ENCODE data around the gene ANKRD16. TPM values are rescaled to one million over a fixed set of nuclear protein-coding genes. Genes with fewer than 3 reads are reported as not detected.
"Not testable (repeated sequence)": the region's sequence is repeated elsewhere in the genome, so short reads cannot be mapped to it uniquely, and the experiment has no call there.

Gene ANKRD16
- total RNA-seq, 2 donors from 2014 or later = 2.8 to 4.2 TPM

- intact Hi-C loops (cut with DNase I) = loop anchor here in 1 of 2 donors (5.0 kb wide), 1 partner anchor 75 kb away; the partner anchor contains the start of gene GDI2
- ATAC-seq (no peak), DNase-seq (no peak)
Measured at GRCh38 chr10:5887641-5888040, 2.1 kb downstream of the ANKRD16 start.

- no peak for ATAC-seq
- intact Hi-C loops (cut with DNase I) = loop anchor here in 1 of 2 donors (5.0 kb wide), 1 partner anchor 75 kb away; the partner anchor contains the start of gene GDI2
- no peak for DNase-seq
Measured at GRCh38 chr10:5887029-5887428, 2.7 kb downstream of the ANKRD16 start.

GRCh38 chr10:5885619-5886018 lies 4.1 kb downstream of the ANKRD16 start:
- intact Hi-C loops (cut with DNase I) = loop anchor here in 1 of 2 donors (5.0 kb wide), 1 partner anchor 73 kb away; the partner anchor contains the start of gene GDI2
- no peak for ATAC-seq

GRCh38 chr10:5882961-5883360 lies 6.7 kb downstream of the ANKRD16 start:
- ATAC-seq (no peak), DNase-seq (no peak)
- intact Hi-C loops (cut with DNase I) = no loop called here

More at GRCh38 chr10:5885619-5886018, 4.1 kb downstream of the ANKRD16 start:
- DNase-seq = no peak

GRCh38 chr10:5877041-5877440 lies 12.7 kb downstream of the ANKRD16 start:
- DNase-seq, ATAC-seq: not testable (repeated sequence)
- intact Hi-C loops (cut with DNase I) = loop anchor here in 1 of 2 donors (10.0 kb wide), 2 partner anchors 252 to 432 kb away; no protein-coding TSS in a partner anchor

GRCh38 chr10:5876181-5876768 lies 13.4 kb downstream of the ANKRD16 start:
- ATAC-seq (no peak), DNase-seq (no peak)
- intact Hi-C loops (cut with DNase I) = loop anchor here in 1 of 2 donors (10.0 kb wide), 2 partner anchors 251 to 431 kb away; no protein-coding TSS in a partner anchor

- DNase-seq (no peak), ATAC-seq (peak; percentile 75 to 81)
Measured at GRCh38 chr10:5873515-5873995, 16.1 kb downstream of the ANKRD16 start.

GRCh38 chr10:5871596-5871995 lies 18.1 kb downstream of the ANKRD16 start:
- intact Hi-C loops (cut with DNase I) = loop anchor here in 1 of 2 donors (5.0 to 10.0 kb wide), 4 partner anchors 59 to 427 kb away; partner anchors contain the start of gene GDI2
- ATAC-seq (no peak), DNase-seq (no peak)

More at GRCh38 chr10:5873515-5873995, 16.1 kb downstream of the ANKRD16 start:
- intact Hi-C loops (cut with DNase I) = loop anchor here in 1 of 2 donors (5.0 to 10.0 kb wide), 4 partner anchors 61 to 429 kb away; partner anchors contain the start of gene GDI2

GRCh38 chr10:5869156-5869555 lies 20.5 kb downstream of the ANKRD16 start:
- ATAC-seq (no peak), DNase-seq (no peak)
- intact Hi-C loops (cut with DNase I) = no loop called here

- ATAC-seq; DNase-seq; intact Hi-C loops (cut with DNase I): not testable (repeated sequence)
Measured at GRCh38 chr10:5868383-5868782, 21.3 kb downstream of the ANKRD16 start.

GRCh38 chr10:5867091-5867615 lies 22.5 kb downstream of the ANKRD16 start:
- ATAC-seq; intact Hi-C loops (cut with DNase I); DNase-seq: not testable (repeated sequence)

- DNase-seq; ATAC-seq; intact Hi-C loops (cut with DNase I): not testable (repeated sequence)
Measured at GRCh38 chr10:5866451-5867081, 23.1 kb downstream of the ANKRD16 start.

GRCh38 chr10:5862981-5863685 lies 26.6 kb downstream of the ANKRD16 start:
- intact Hi-C loops (cut with DNase I); ATAC-seq; DNase-seq: not testable (repeated sequence)

GRCh38 chr10:5862360-5862961 lies 27.2 kb downstream of the ANKRD16 start:
- ATAC-seq (no peak), DNase-seq (no peak)
- intact Hi-C loops (cut with DNase I) = no loop called here

- DNase-seq (no peak), ATAC-seq (no peak)
- intact Hi-C loops (cut with DNase I) = no loop called here
Measured at GRCh38 chr10:5860066-5860465, 29.6 kb downstream of the ANKRD16 start.

- ATAC-seq (no peak), DNase-seq (no peak)
- intact Hi-C loops (cut with DNase I) = no loop called here
Measured at GRCh38 chr10:5858811-5859210, 30.9 kb downstream of the ANKRD16 start.

GRCh38 chr10:5856701-5857004 lies 33.0 kb downstream of the ANKRD16 start:
- intact Hi-C loops (cut with DNase I) = no loop called here

GRCh38 chr10:5855979-5856700 lies 33.6 kb downstream of the ANKRD16 start:
- intact Hi-C loops (cut with DNase I) = no loop called here
- no peak for ATAC-seq
- no peak for DNase-seq

More at GRCh38 chr10:5856701-5857004, 33.0 kb downstream of the ANKRD16 start:
- DNase-seq = no peak
- no peak for ATAC-seq
